H1 (cell line): ENCODE data around the gene TCL1A. TPM values are rescaled to one million over a fixed set of nuclear protein-coding genes. Genes with fewer than 3 reads are reported as not detected.
A peak's percentile ranks its signal among the peaks of the same experiment; 100 is the strongest.

Experiments used
- CTCF ChIA-PET: fragments of 300-600 bp; sonication (Branson Sonifier 250); formaldehyde crosslinking; loops from one replicate; lab custom pipeline; 2021; ENCODE audit not compliant: partially characterized antibody; lab: Charles Lee
- POLR2A ChIA-PET: fragments of 300-600 bp; sonication (Branson Sonifier 250); formaldehyde crosslinking; loops from one replicate; lab custom pipeline; 2021; ENCODE audit warnings: inconsistent platforms; ENCODE audit not compliant: partially characterized antibody; lab: Charles Lee
- DNase-seq, 2 experiments: peaks; one replicate each; pipeline versions ENCODE4 v3.0.0 to v3.0.0-alpha.2; 2010 to 2022; ENCODE audit warnings: low spot score in 2 of 2, low read depth in 1 of 2, mixed read lengths in 1 of 2
- FAIRE-seq: peaks from 2 replicates; lab custom pipeline; 2011; peaks lifted over from hg19 to GRCh38; lab: Jason Lieb, UNC
- H2AFZ ChIP-seq: 2 replicates; pipeline ENCODE4 v1.8.1; 2012; ENCODE audit warnings: low read length, inconsistent platforms
- H2AK5ac ChIP-seq: 2 replicates; pipeline ENCODE4 v1.6.1; 2013; ENCODE audit warnings: low read depth, low read length
- H2BK120ac ChIP-seq: replicated peaks from 2 replicates; pipeline ENCODE3; 2013; ENCODE audit warnings: low read depth, low read length, inconsistent platforms
- H2BK12ac ChIP-seq: 2 replicates; pipeline ENCODE4 v1.6.1; 2013; ENCODE audit warnings: low read depth, low read length
- H2BK15ac ChIP-seq: 2 replicates; pipeline ENCODE4 v1.6.1; 2013; ENCODE audit warnings: low read length
- H2BK20ac ChIP-seq: 2 replicates; pipeline ENCODE4 v1.6.1; 2013; ENCODE audit warnings: low read length
- H2BK5ac ChIP-seq: 2 replicates; pipeline ENCODE4 v1.6.1; 2013; ENCODE audit warnings: low read depth, low read length
- H3K14ac ChIP-seq: 2 replicates; pipeline ENCODE4 v1.6.1; 2013; ENCODE audit warnings: inconsistent platforms; ENCODE audit not compliant: insufficient read length
- H3K18ac ChIP-seq: 2 replicates; pipeline ENCODE4 v1.6.1; 2013; ENCODE audit warnings: low read length; ENCODE audit errors: extremely low read depth
- H3K23ac ChIP-seq: 2 replicates; pipeline ENCODE4 v1.6.1; 2013; ENCODE audit warnings: inconsistent platforms; ENCODE audit not compliant: insufficient read length
- H3K23me2 ChIP-seq: 2 replicates; pipeline ENCODE4 v1.6.1; 2013; ENCODE audit warnings: low read depth, low read length
- H3K27ac ChIP-seq: 2 replicates; pipeline ENCODE4 v1.6.1; 2011; ENCODE audit warnings: low read depth, low read length, inconsistent platforms
- H3K27me3 ChIP-seq, 4 experiments: replicated peaks in 1 of 4; 1 replicate in 1 of 4; 2 replicates in 3 of 4; pipeline versions ENCODE4 v1.6.1 to v1.8.1; 2011 to 2013; ENCODE audit warnings: low read length in 3 of 4, mild to moderate bottlenecking in 3 of 4, inconsistent platforms in 2 of 4, mixed read lengths in 2 of 4, moderate library complexity in 1 of 4; ENCODE audit not compliant: control insufficient read depth in 3 of 4, insufficient read depth in 3 of 4; ENCODE audit errors: extremely low read depth in 1 of 4
- H3K36me3 ChIP-seq, 4 experiments: 2 replicates each; pipeline versions ENCODE4 v1.6.1 to v1.8.1; 2011 to 2013; ENCODE audit warnings: mild to moderate bottlenecking in 4 of 4, low read length in 3 of 4, moderate library complexity in 2 of 4, control low read depth in 1 of 4, inconsistent platforms in 1 of 4; ENCODE audit not compliant: insufficient read depth in 4 of 4, control insufficient read depth in 2 of 4
- H3K4ac ChIP-seq: replicated peaks from 2 replicates; pipeline ENCODE3; 2013; ENCODE audit warnings: low read length, low read depth, mixed read lengths, inconsistent platforms; ENCODE audit not compliant: insufficient read length
- H3K4me1 ChIP-seq, 4 experiments: replicated peaks in 1 of 4; 1 replicate in 1 of 4; 2 replicates in 3 of 4; pipeline versions ENCODE4 v1.6.1 to v1.8.1; 2011 to 2013; ENCODE audit warnings: low read length in 3 of 4, inconsistent platforms in 2 of 4, mixed read lengths in 1 of 4; ENCODE audit not compliant: insufficient read depth in 4 of 4, control insufficient read depth in 3 of 4
- H3K4me2 ChIP-seq, 2 experiments: 2 replicates each; pipeline versions ENCODE4 v1.6.1 to v1.8.1; 2011 to 2013; ENCODE audit warnings: low read depth in 2 of 2, low read length in 2 of 2, control low read depth in 1 of 2, inconsistent platforms in 1 of 2, mild to moderate bottlenecking in 1 of 2; ENCODE audit not compliant: insufficient read depth in 1 of 2
- H3K4me3 ChIP-seq, 4 experiments: fragments of 200-600, 300-600 bp in 1 of 4; sonication (generic), shearing (Covaris generic), sonication (Bioruptor Twin) in 1 of 4; 2 replicates each; pipeline versions ENCODE4 v1.5.1 to v1.8.1; 2011 to 2016; ENCODE audit warnings: low read length in 4 of 4, low read depth in 3 of 4, control low read depth in 2 of 4, inconsistent platforms in 2 of 4, mild to moderate bottlenecking in 2 of 4, mixed read lengths in 1 of 4, moderate library complexity in 1 of 4; ENCODE audit not compliant: insufficient read depth in 2 of 4; ENCODE audit errors: extremely low read depth in 1 of 4
- H3K56ac ChIP-seq: replicated peaks from 2 replicates; pipeline ENCODE3; 2013; ENCODE audit warnings: low read depth, mild to moderate bottlenecking, mixed read lengths, low read length, inconsistent platforms; ENCODE audit not compliant: insufficient read length
- H3K79me1 ChIP-seq: 2 replicates; pipeline ENCODE4 v1.6.1; 2013; ENCODE audit warnings: low read depth, low read length, control low read depth
- H3K79me2 ChIP-seq, 2 experiments: 2 replicates each; pipeline versions ENCODE4 v1.6.1 to v1.8.1; 2012 to 2013; ENCODE audit warnings: low read length in 2 of 2, mild to moderate bottlenecking in 2 of 2, inconsistent platforms in 1 of 2; ENCODE audit not compliant: insufficient read depth in 2 of 2, control insufficient read depth in 1 of 2
- H3K9ac ChIP-seq, 4 experiments: replicated peaks in 1 of 4; 1 replicate in 1 of 4; 2 replicates in 3 of 4; pipeline versions ENCODE4 v1.6.1 to v1.8.1; 2011 to 2013; ENCODE audit warnings: low read depth in 3 of 4, low read length in 3 of 4, control low read depth in 2 of 4, mild to moderate bottlenecking in 2 of 4, moderate library complexity in 2 of 4, inconsistent platforms in 1 of 4; ENCODE audit errors: extremely low read depth in 1 of 4
- H3K9me3 ChIP-seq, 2 experiments: 2 replicates each; pipeline versions ENCODE4 v1.6.1 to v1.8.1; 2012 to 2013; ENCODE audit warnings: mild to moderate bottlenecking in 2 of 2, moderate library complexity in 2 of 2, control low read depth in 1 of 2, inconsistent platforms in 1 of 2, low read depth in 1 of 2, low read length in 1 of 2, mixed read lengths in 1 of 2; ENCODE audit not compliant: insufficient read depth in 2 of 2
- H4K20me1 ChIP-seq, 2 experiments: replicated peaks in 1 of 2; 2 replicates each; pipeline versions ENCODE3 to v1.8.1; 2011 to 2013; ENCODE audit warnings: inconsistent platforms in 2 of 2, low read length in 2 of 2, mild to moderate bottlenecking in 1 of 2; ENCODE audit not compliant: insufficient read depth in 2 of 2, control insufficient read depth in 1 of 2
- H4K5ac ChIP-seq: 2 replicates; pipeline ENCODE4 v1.6.1; 2013; ENCODE audit warnings: low read length, low read depth, mixed read lengths, inconsistent platforms; ENCODE audit not compliant: insufficient read length
- H4K8ac ChIP-seq: 2 replicates; pipeline ENCODE4 v1.8.0; 2013; ENCODE audit warnings: mild to moderate bottlenecking, moderate library complexity, low read length, inconsistent platforms; ENCODE audit not compliant: insufficient read depth; ENCODE audit errors: extremely low read depth
- H4K91ac ChIP-seq: replicated peaks from 2 replicates; pipeline ENCODE3; 2013; ENCODE audit warnings: low read length, mixed read lengths, inconsistent platforms; ENCODE audit not compliant: insufficient read length
- BRCA1 ChIP-seq: IDR thresholded peaks from 2 replicates; pipeline ENCODE4 v1.6.1; 2012; ENCODE audit warnings: low read depth, low read length, improper control_type of control experiment
- CTCF ChIP-seq, 3 experiments: IDR thresholded peaks; 1 replicate in 2 of 3; 2 replicates in 1 of 3; pipeline versions ENCODE4 v1.5.1 to v1.6.1; 2011; ENCODE audit warnings: low read length in 3 of 3, mild to moderate bottlenecking in 3 of 3, inconsistent platforms in 2 of 3, low read depth in 1 of 3, moderate library complexity in 1 of 3; ENCODE audit not compliant: insufficient read depth in 1 of 3; ENCODE audit errors: control extremely low read depth in 1 of 3
- KDM4A ChIP-seq: IDR thresholded peaks from one replicate; pipeline ENCODE4 v1.7.1; 2012; ENCODE audit warnings: low read depth, mild to moderate bottlenecking, moderate library complexity, low read length, inconsistent platforms; ENCODE audit not compliant: severe bottlenecking
- POLR2AphosphoS5 ChIP-seq: IDR thresholded peaks from 2 replicates; pipeline ENCODE4 v1.6.1; 2011; ENCODE audit warnings: low read depth, low read length
- RAD21 ChIP-seq, 2 experiments: IDR thresholded peaks in 1 of 2; conservative IDR thresholded peaks in 1 of 2; 2 replicates each; pipeline ENCODE4 v1.6.1; 2011; ENCODE audit warnings: low read depth in 2 of 2, low read length in 2 of 2, improper control_type of control experiment in 1 of 2, inconsistent platforms in 1 of 2, mild to moderate bottlenecking in 1 of 2, moderate library complexity in 1 of 2
- TEAD4 ChIP-seq: IDR thresholded peaks from 2 replicates; pipeline ENCODE4 v1.6.1; 2012; ENCODE audit warnings: low read depth, low read length, inconsistent platforms, mixed read lengths
- WGBS, 2 experiments: shearing (Covaris generic) in 1 of 2; methylation state at CpG; one replicate each; pipeline versions ENCODE4 v1.1.6 to v1.1.7; 2013 to 2015; ENCODE audit warnings: low lambda C conversion rate in 2 of 2, mixed read lengths in 2 of 2, inconsistent platforms in 1 of 2, low coverage in 1 of 2, missing lambda C conversion rate in 1 of 2; ENCODE audit not compliant: insufficient replicate concordance in 2 of 2, insufficient coverage in 1 of 2, insufficient read length in 1 of 2; ENCODE audit errors: extremely low coverage in 1 of 2, missing lambda C conversion rate in 1 of 2; 5-methylcytosine and 5-hydroxymethylcytosine counted together
- polyA plus RNA-seq, 7 experiments: library from polyadenylated mRNA; depleted of rRNA in 3 of 7; stranded (reverse) in 5 of 7; unstranded in 2 of 7; fragments of >200 nt in 5 of 7; fragments of 200-250 nt in 2 of 7; gene quantifications; 1 replicate in 5 of 7; 2 replicates in 1 of 7; 4 replicates in 1 of 7; pipeline versions ENCODE4 v1.2.1 to v1.2.3, GENCODE V29; 2011 to 2013; ENCODE audit warnings: missing spikeins in 2 of 7, mixed read lengths in 2 of 7
- total RNA-seq: library from RNA; stranded (reverse); fragmentation: NEBNext Ultra II Directional; extraction: Animal tissue kit (Norgen Biotek cat#: 25700); gene quantifications from 2 replicates; pipeline ENCODE4 v1.2.1, GENCODE V29; 2021
- TF ChIP-seq, protein P1 (sequence below): IDR thresholded peaks from 2 replicates; pipeline ENCODE4 v1.6.1; 2012; ENCODE audit warnings: inconsistent platforms

TCL1A gene
- total and polyA plus RNA-seq, 2 of the 8 experiments (the other 6 are each of a cell fraction or from before 2014, with no cell fraction given): 0.35 to 7.6 TPM

GRCh38 chr14:95679998-95680735 lies 33.8 kb downstream of the TCL1A start:
- H3K79me1 ChIP-seq: no peaks in the 10 kb centered on the region
- no peak overlapping the region for H2AK5ac ChIP-seq
- no peak overlapping the region for H4K8ac ChIP-seq
- FAIRE-seq (no peak), DNase-seq (no peak)
- H2AFZ ChIP-seq: no peak overlapping the region
- H3K14ac ChIP-seq: no peak overlapping the region
- H3K79me2 ChIP-seq: no peaks in the 10 kb centered on the region
- TF ChIP-seq, protein P1, sequence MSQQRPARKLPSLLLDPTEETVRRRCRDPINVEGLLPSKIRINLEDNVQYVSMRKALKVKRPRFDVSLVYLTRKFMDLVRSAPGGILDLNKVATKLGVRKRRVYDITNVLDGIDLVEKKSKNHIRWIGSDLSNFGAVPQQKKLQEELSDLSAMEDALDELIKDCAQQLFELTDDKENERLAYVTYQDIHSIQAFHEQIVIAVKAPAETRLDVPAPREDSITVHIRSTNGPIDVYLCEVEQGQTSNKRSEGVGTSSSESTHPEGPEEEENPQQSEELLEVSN: peak; percentile 20; the same call in 1 of the 2 replicates
- TF ChIP-seq KDM4A (no peak), CTCF (IDR thresholded peaks at IDR 0.05; ENCODE audit: control extremely low read depth in 1 of 3, insufficient read depth in 1 of 3, low read depth in 1 of 3, low read length in 3 of 3) (peak in 2 of 3 experiments; percentile 12 to 20; a peak in 2 of 4 replicates), RAD21 (IDR thresholded peaks at IDR 0.05 in 1 of 2, conservative IDR thresholded peaks at IDR 0.05 in 1 of 2; ENCODE audit: low read depth in 2 of 2, low read length in 2 of 2) (peak in 1 of 2 experiments; percentile 30; a peak in 2 of 4 replicates), BRCA1 (no peak), POLR2AphosphoS5 (no peak), TEAD4 (0 out of 2 replicates have a peak, but pooled peaks have one; percentile 18)
- H3K56ac ChIP-seq: no peak overlapping the region
- H3K9ac ChIP-seq: no peak overlapping the region
- CTCF ChIA-PET: interaction anchor here (0.6 to 5.2 kb wide), 17 partner anchors 8 to 314 kb away, joined by 3 to 46 read pairs (median 4); no protein-coding TSS in a partner anchor
- H3K23ac ChIP-seq: no peak overlapping the region
- no peak overlapping the region; the same call in 1 of the 2 replicates for H2BK12ac ChIP-seq
- no peak overlapping the region for H3K4me2 ChIP-seq
- peak overlapping the region; percentile 39; the same call in 1 of the 2 replicates for H3K18ac ChIP-seq
- POLR2A ChIA-PET: no interaction called here
- H3K27me3 ChIP-seq: no peaks in the 10 kb centered on the region; a peak in 3 of 7 replicates
- no peaks in the 10 kb centered on the region for H4K20me1 ChIP-seq
- no peak overlapping the region for H2BK5ac ChIP-seq
- H2BK15ac ChIP-seq: 0 out of 2 replicates have a peak overlapping the region, but pooled peaks have one; percentile 37
- H4K91ac ChIP-seq: no peak overlapping the region
- no peaks in the 10 kb centered on the region for H3K36me3 ChIP-seq
- H3K4me1 ChIP-seq: peaks cover 2 to 7% (median 3%) of the 10 kb centered on the region in 4 experiments; a peak in 5 of 7 replicates
- H3K27ac ChIP-seq: no peak overlapping the region
- H3K4ac ChIP-seq: no peak overlapping the region
- peaks cover 0 to 2% of the 10 kb centered on the region in 2 experiments; a peak in 1 of 4 replicates for H3K9me3 ChIP-seq
- no peak overlapping the region for H3K4me3 ChIP-seq
- no peaks in the 10 kb centered on the region; the same call in 1 of the 2 replicates for H3K23me2 ChIP-seq
- H2BK20ac ChIP-seq: 0 out of 2 replicates have a peak overlapping the region, but pooled peaks have one; percentile 43
- WGBS, 2 experiments: 45% methylated on average over 7 of the region's 8 CpGs; no CpG with 5 or more reads in 1 of the 2 experiments
- H2BK120ac ChIP-seq: no peak overlapping the region
- H4K5ac ChIP-seq: no peak overlapping the region
